Measurements from ENCODE around the gene CPNE1. TPM values are rescaled to one million over a fixed set of nuclear protein-coding genes. Genes with fewer than 3 reads are reported as not detected.

Gene CPNE1
- total RNA-seq, 1 donor from 2014 or later = 200 TPM

DNA sequence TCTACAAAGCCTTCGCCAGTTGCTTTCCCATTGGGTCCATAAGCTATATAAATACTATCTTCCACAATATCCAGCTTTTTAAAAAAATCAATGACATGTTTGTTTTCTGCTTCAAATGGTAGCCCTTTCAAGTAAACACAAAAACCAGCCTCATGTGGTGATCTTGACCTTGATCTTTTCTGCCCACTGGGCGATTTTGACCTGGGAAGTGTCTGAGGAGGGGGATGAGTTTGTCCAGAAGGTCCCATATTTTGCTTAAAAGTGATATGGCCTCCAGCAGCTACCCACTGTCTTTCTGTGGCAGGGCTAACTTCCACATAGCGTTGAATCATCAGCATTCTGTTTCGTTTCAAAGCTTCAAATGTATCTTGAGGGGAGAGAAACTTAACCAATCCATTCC lies 10.8 kb downstream of the CPNE1 start:
- no peak for DNase-seq (ENCODE audit: low spot score)

DNA sequence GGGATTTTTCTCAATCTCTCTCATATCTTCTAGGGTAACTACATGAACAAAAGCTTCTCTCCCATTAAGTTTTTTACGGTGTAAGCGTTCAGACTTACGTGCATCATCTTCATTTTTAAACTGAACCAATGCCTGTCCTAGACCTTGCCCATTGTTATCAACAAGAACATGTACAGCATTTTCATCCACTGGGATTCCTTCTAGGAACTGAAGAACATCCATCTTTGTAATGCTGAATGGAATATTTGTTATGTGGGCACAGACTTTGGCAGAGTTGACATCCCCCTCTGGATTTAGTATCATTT lies 11.3 kb downstream of the CPNE1 start:
- no peak for DNase-seq (ENCODE audit: low spot score)

DNA sequence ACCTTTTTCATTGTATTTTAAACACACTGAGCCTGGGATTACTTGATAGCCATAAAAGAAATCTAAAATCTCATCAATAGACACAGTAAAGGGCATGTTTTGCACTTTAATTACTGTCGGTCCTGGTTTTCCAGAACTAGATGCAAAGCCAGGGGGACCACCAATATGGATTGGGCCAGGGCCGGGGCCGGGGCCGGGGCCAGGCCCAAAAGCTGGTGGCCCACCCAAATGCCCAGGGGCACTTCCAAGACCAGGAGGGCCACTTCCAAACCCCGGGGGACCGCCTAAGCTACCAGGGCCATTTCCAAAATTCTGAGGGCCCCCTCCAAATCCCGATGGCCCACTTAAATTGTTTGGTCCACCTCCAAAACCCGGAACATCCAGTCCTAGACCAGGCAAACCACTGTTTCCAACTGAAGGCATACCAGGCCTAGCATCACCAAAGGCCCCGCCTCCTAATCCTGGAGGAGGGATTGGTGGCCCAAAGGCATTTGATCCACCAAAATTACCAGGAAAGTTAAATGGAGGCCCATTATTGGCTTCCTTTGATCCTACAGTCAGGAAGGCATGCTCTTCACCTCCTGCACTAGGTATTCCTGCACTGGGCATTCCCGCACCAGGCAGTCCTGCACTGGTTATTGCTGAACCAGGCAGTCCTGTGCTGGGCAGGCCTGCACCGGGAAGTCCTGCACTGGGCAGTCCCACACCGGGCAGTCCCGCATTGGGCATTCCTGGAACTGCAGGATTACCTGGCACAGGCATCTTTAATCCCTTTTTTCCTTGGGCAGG lies 11.9 kb downstream of the CPNE1 start:
- DNase-seq (ENCODE audit: low spot score) = no peak

DNA sequence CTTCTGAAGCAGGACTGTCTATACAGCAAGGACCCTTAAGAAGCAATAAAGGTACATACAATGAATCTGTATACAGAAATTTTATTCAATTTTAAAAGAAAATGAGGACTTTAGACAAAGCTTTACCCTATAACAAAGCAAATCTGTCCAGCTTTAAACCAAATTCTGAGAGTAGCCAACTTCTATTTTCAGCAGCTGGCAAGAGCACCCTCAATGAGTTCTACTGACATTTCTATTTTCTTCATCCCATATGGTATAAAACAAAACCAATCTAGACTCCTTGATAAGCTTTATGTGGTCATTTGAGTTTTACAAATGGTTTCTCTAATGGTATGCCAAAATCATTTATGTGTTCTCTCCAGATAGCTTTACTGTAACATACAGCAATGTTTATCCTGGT lies 12.7 kb downstream of the CPNE1 start:
- DNase-seq (ENCODE audit: low spot score) = no peak

DNA sequence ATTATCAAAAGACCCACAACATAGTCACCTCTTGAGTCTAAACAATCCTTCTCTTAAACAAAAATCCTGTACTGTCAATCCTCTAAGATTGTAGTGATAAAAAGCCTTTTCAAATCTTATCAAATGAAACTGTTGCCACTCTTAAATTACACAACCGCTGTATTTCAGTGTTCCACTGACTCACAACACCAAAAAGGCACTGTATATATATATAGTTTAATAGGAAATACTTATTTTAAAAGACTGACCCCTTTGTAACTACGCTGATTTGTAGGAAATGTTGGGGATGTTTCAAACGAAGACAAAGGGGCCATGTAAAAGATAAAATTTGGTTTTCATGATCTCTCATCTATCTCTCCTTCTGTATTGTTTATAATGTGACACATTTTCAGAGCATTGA lies 14.1 kb downstream of the CPNE1 start:
- no peak for DNase-seq (ENCODE audit: low spot score)

DNA sequence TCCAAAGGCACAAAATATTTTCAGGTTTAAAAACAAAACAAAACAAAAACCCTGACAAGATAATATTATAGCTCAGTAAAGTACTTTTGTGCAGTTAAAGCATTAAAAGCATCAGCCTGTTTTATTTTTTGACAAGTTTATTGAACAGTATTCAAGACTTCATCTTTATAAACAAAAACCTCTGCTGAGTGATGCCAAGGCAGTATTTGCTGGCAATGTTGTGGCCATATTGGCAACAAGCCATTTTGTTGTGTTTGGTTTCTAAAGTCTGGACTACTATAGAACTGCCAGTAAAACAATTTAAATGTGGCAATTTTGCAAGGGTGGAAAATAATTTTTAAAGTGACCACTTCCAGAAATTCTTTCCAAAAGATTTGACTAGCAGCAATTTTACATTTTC lies 15.9 kb downstream of the CPNE1 start:
- no peak for DNase-seq (ENCODE audit: low spot score)

DNA sequence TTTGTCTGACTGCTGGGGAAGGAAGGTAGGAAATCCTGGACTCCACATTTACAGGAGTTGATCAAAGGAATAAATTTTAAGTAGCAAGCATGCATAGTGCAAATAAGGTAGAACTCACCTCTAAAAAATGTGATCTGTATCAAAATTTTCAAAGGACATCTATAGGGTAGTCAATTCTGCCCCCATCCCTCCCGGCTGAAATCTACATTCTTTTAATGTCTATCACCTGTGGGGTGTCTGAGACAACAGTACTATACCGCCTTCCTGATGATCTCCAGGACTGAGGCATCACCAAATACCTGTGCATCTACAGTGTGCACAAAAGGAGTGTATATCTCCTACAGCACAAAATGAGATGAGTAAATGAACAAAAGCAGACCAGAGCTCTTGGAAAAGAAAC lies 19.9 kb downstream of the CPNE1 start:
- DNase-seq (ENCODE audit: low spot score) = no peak

DNA sequence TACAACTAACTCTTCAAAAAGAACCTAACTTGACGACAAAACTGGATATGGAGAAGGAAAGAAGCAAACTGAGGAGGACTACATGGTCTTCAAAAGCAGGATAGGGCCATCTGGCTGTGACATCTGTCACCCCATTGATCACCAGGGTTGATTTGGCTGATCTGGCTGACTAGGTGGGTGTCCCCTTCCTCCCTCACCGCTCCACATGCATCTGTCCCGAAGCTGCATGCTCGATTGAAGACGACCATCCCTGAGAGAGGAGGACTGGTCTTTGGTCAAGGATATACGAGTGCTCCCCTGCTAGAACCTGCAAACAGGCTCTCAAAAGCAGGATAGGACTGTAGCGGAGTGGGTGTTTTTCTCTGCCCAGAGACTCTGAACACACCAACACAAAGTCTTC lies 21.7 kb downstream of the CPNE1 start:
- no peak for DNase-seq (ENCODE audit: low spot score)

DNA sequence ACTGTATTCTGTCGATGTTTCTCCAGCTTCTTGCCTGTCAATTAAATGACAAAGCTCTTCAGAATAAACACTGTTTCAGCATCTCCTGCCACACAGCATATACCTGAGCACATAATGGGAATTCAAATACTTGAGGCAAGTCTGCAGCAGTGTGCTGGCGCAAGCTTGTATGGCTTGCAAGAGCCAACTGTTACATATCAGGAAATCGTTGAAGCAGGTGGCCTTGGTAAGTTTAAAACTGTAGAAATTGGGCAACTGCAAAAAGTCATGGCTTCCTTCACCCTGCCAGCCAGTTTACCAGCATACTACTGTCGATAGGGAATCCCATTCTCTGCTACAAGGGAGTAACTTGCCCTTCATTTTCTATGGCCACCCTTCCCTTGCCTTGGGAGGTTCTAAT lies 23.0 kb downstream of the CPNE1 start:
- no peak for DNase-seq (ENCODE audit: low spot score)

DNA sequence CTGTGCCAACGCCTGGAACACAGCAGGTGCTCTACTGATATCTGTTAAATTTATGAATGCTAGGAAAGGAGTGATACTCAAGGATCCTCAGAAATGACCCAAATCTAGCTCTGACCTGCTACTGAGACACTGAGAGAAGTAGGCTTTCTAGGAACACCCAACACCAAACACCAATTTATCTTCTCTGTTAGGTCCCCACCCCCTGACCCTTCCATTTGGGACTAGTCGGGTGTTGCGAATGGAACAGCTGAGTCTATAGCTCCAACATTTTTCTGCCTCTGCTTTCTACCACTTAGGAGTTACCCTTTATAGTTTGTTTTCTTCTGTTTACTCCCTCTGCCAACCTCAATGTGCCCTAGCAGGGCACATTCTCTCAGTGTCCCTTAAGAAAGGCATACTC lies 24.0 kb downstream of the CPNE1 start:
- DNase-seq (ENCODE audit: low spot score) = no peak

DNA sequence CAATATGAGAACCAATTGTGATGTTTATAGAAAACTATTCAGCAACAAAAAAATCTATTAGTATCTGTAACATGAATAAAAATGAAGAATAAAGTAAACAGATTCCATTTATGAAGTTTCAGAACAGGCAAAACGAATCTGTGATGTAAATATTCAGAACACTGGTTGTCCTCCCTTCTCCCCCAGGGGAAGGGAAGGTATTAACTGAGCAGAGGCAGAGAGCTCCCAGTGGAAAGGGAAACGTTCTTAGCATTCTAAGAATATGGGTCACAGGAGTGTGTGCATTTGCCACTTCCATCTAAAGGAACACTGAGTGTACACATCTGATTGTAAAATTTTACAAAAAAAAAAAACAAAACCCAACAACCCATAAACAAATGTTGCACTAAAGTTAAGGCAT lies 25.9 kb downstream of the CPNE1 start:
- DNase-seq (ENCODE audit: low spot score) = no peak

DNA sequence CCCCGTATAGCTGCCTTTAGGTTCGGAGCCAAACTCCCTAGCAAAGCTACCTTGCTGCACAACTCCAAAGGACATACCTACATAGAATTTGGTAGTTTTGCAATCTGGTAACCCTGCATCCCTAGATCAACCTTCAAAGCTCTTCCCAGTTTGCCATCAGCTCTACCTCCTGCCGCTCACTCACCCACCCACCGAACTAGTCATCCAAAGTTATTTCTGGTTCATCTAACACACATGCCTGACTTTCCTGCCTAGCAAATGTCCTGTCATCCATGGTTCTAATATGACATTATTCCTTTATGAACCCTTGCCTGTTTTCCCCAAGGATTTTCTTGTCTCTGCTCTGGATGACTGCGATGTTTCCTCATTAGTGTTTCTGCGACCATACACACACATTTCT lies 27.4 kb downstream of the CPNE1 start:
- no peak for DNase-seq (ENCODE audit: low spot score)

DNA sequence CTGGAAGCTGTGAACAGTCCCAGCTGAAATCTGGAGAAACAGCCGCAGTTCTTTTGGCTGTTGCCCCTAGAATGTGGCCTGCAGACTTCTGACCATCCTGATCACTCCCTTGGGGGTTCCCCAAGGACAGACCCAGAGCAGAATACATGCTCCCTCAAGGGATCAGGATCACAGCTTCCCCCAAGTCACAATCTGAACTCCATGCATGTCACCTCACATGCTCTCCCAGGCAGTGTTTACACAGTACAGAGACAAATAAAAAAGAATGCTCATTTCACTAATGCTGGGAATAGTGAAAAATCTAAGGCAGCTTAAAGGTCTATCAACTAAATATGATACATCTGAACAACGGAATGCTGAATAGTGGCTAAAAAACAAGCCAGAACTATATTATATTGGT lies 28.6 kb downstream of the CPNE1 start:
- no peak for DNase-seq (ENCODE audit: low spot score)

DNA sequence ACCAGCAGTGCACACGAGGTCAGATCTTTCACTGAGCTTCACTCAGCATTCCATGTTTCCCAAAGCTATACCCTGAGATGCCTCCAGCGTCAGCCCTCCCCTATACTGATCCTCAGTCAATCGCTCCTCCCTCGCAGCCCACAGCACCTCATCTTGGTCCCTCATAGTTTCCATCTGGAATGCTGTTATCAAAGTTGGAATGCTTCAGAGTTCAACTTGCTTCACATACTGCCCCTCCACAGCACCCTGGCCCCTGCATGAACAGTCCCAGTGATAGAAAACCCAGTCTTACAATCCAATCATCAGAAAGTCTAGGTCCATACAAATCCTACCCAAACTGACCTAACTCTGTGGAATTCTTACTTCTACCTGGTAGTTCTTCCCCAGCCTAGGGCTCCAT lies 29.0 kb downstream of the CPNE1 start:
- DNase-seq (ENCODE audit: low spot score) = no peak

DNA sequence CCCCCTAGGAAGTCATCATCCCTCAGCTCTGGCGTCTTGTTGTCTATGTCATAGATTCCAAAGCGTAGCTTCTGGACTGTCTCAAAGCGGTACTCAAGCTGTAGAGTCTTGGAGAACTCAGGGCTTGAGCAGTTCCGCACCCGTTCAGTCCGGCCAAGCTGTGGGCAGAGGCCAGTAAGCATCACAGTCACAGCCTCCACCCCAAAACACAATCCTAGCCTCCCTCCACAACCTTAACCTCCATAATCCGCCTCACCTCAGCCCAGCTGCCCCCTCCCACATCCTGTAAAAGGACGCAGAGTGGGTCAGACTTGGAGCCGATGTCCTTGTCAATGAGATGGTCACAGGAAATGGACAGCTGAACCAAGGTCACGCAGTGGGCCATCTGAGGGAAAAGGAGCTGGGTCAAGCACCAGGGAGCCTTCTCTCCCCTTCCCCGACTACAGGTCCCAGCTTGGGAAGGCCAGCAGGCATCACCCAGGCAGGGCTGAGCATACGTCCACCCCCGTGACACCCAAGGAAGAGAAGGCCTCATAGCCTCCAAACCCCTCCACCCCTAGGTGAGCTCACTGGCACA lies 32.1 kb downstream of the CPNE1 start:
- no peak for DNase-seq (ENCODE audit: low spot score)

DNA sequence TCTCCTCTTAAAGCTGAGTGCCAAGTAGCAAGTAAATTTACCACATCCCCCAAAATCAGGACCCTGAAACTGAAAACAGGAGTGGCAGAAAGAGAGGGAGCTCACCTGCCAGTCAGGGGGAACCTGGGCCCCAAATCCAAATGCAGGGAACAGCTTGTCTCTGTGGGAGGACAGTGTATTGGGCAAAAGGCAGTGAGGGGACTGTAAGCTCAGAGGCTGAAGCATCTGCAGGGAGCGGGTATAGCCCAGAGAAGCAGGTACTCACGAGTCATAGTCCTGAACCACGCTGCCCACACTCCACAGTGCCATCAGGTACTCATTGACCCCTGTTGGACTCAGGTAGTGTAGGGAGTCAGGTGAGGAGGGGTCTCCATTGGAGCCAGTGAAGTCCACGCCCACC lies 34.1 kb downstream of the CPNE1 start:
- no peak for DNase-seq (ENCODE audit: low spot score)

DNA sequence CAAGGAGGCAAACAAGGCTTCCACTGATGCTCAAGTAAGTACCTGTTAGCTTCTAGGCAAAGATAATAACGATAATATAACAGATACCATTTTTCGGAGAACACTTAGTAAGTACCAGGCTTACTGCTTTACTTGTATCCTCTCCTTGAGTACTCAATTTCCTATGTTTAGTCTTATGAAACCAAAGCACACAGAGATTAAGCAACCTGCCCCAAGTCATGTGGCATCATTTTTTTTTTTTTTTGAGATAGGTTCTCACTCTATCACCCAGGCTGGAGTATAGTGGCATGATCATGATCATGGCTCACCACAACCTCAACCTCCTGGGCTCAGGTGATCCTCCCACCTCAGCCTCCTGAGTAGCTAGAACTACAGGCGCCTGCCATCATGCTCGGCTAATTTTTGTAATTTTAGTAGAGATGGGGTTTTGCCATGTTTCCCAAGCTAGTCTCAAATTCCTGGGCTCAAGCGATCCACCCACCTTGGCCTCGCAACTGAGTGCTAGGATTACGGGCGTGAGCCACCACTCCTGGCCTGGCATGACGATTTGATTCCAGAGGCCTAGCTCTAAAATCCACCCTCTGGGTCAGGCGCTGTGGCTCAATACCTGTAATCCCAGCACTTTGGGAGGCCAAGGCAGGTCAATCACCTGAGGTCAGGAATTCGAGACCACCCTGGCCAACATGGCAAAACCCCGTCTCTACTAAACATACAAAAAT lies 35.1 kb downstream of the CPNE1 start:
- DNase-seq (ENCODE audit: low spot score) = no peak

DNA sequence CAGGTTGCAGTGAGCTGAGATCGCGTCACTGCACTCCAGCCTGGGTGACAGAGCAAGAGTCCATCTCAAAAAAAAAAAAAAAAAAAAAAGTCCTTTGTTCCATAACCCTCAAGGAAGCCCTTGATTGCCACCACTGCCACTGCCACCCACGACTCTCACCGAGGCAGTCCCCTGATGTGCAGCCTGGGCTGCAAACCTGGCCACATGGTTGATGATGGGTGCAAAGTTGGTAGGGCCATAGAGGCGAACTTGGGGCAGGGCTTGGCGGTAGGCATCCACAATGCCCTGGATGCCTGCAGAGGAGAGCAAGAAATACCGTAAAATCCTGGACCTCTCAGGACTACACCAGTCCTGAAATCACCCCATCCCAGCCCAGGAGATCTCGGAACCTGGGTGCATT lies 37.6 kb downstream of the CPNE1 start:
- DNase-seq (ENCODE audit: low spot score) = peak; percentile 30

DNA sequence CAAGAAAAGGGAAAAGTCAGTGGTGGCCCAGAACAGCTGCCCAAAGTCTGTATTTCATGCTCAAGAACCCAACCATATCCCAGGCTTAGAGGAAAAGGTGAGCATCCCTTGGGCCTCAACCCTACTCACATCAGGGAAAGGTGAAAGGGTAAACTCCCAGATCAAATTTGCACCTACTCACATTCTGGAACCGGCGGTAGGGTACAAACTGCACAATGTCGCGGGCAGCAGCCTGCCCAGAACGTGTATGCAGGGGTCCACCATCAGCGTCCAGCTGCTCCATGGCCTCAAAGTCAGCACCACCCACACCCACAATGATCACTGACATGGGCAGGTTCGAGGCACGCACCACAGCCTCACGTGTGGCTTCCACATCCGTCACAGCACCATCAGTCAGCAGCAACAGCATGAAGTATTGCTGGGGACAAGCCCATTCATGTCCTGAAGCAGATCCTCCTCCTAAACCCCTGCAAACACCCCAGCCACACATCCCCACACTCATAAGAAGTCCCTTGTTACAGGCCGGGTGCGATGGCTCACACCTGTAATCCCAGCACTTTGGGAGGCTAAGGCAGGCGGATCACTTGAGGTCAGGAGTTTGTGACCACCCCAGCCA lies 38.2 kb downstream of the CPNE1 start:
- DNase-seq (ENCODE audit: low spot score) = no peak

DNA sequence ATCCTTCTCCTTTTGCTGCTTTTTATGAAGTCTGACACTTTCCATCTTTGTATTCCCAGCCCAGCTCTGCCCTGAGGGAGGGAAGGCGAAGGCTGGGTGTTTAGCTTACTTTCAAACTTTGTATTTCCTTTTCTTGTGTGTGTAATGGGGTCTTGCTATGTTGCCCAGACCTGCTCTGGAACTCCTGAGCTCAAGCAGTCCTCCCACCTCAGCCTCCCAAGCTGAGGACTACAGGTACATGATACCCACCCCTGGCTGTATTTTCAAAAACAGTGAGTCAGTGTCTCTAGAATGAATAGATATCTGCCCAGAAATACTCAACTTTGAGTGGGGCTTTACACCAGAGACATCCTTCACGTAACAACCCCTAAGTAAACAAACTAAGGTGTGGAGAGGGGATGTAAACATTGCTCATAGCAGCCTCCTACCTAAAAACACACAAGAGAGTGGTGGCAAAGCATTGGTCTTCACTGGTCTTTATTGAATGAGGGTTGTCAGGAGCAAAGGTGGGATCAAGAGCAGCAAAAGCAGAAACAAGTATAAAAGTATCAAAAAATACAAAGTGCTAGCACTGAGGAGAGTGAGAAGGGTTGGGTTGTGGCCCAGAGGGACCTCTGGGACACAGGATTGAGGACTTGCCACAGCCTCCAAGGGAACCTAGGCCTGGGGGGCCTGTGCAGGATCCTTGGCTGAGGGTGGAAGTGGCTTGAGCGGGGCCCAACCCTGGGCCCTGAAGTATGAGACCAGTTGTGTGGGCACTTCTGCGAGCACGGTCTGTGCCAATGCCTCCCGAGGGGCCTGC lies 38.9 kb downstream of the CPNE1 start:
- no peak for DNase-seq (ENCODE audit: low spot score)

DNA sequence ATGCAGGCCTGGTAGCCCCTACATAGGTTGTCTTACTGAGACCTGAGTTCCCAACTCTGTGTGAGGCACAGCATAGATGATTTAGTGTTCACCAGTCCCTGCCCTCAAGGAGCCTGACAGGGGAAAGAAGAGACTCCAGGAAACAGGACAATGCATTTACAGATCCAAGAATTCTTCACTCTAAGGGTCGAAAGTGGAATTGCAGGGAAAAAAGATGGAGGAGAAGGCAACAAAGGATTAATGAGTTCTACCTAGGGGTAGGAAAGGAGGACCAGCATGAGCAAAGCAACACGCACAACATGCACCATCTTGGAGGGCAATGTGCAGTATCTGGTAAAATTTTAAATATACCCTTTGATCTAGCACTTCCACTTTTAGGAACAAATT lies 43.1 kb downstream of the CPNE1 start:
- no peak for DNase-seq (ENCODE audit: low spot score)
